PFSK-1 (cell line): Measurements from ENCODE around the gene CGB1. TPM values are rescaled to one million over a fixed set of nuclear protein-coding genes. Genes with fewer than 3 reads are reported as not detected.
A peak's percentile ranks its signal among the peaks of the same experiment; 100 is the strongest.
"Not testable (repeated sequence)": the region's sequence is repeated elsewhere in the genome, so short reads cannot be mapped to it uniquely, and the experiment has no call there.

ENCODE experiments used
- FOXP2 ChIP-seq: optimal IDR thresholded peaks from 2 replicates; pipeline ENCODE3; 2011; ENCODE audit warnings: borderline replicate concordance, control low read depth, inconsistent platforms; ENCODE audit not compliant: insufficient read depth; ENCODE audit errors: extremely low read length, extremely low read depth
- POLR2AphosphoS5 ChIP-seq: IDR thresholded peaks from 2 replicates; pipeline ENCODE4 v1.6.1; 2012; ENCODE audit warnings: low read depth, mild to moderate bottlenecking, control low read depth, low read length, moderate library complexity
- REST ChIP-seq, 2 experiments: IDR thresholded peaks; 2 replicates each; pipeline versions ENCODE4 v1.6.1 to v1.8.0; 2011 to 2012; ENCODE audit warnings: low read depth in 2 of 2, low read length in 2 of 2, control low read depth in 1 of 2, inconsistent platforms in 1 of 2, mild to moderate bottlenecking in 1 of 2, moderate library complexity in 1 of 2; ENCODE audit not compliant: insufficient read depth in 1 of 2
- SIN3A ChIP-seq: IDR thresholded peaks from 2 replicates; pipeline ENCODE4 v1.6.1; 2012; ENCODE audit warnings: mild to moderate bottlenecking, low read length, moderate library complexity, borderline replicate concordance; ENCODE audit not compliant: insufficient read depth
- TAF1 ChIP-seq: IDR thresholded peaks from 2 replicates; pipeline ENCODE4 v1.6.1; 2012; ENCODE audit warnings: low read length, control low read depth, borderline replicate concordance; ENCODE audit not compliant: insufficient read depth
- polyA plus RNA-seq: library from polyadenylated mRNA; unstranded; fragments of >200 nt; gene quantifications from one replicate; pipeline ENCODE4 v1.2.1, GENCODE V29; 2012; ENCODE audit warnings: low read depth, missing spikeins; ENCODE audit not compliant: insufficient read length

The CGB1 gene
- not detected for polyA plus RNA-seq

DNA sequence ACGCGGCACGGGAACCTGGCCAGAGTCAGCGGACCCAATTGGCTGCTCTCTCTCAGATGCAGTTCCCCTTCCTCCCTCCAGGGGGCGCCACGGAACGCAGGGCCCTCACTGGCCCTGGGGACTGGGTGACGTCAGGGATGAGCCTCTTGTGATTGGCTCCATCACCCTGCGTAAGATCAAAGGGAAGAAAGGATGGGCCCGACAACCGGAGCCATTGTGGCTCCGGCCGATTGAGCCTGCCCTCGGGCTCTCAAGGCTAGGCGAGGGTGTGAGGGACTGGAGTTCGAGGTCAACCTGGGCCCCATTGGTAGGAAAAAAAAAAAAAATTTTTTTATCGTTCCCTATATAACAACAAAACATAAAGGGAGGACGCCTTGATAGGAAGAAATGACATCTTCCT, at the start of gene CGB1:
Gene CGB1, minus strand, starts transcription at position 81 of the 400 bp plus-strand sequence. CDS start 184 bp downstream, outside the sequence.
- TF ChIP-seq FOXP2; REST (IDR thresholded peaks at IDR 0.05; ENCODE audit: insufficient read depth in 1 of 2, low read depth in 2 of 2, low read length in 2 of 2); TAF1: not testable (repeated sequence)

- TF ChIP-seq REST (IDR thresholded peaks at IDR 0.05; ENCODE audit: insufficient read depth in 1 of 2, low read depth in 2 of 2, low read length in 2 of 2) (no peak), TAF1 (no peak), POLR2AphosphoS5 (no peak), FOXP2 (no peak), SIN3A (no peak)
These were observed 49.6 kb upstream of the CGB1 start for GRCh38 chr19:49086296-49086695.

GRCh38 chr19:49085868-49086232, 49.2 kb upstream of the CGB1 start:
- TF ChIP-seq POLR2AphosphoS5 (no peak; the same call in 1 of the 2 replicates), REST (IDR thresholded peaks at IDR 0.05; ENCODE audit: insufficient read depth in 1 of 2, low read depth in 2 of 2, low read length in 2 of 2) (no peak), SIN3A (no peak), TAF1 (no peak), FOXP2 (no peak)

DNA sequence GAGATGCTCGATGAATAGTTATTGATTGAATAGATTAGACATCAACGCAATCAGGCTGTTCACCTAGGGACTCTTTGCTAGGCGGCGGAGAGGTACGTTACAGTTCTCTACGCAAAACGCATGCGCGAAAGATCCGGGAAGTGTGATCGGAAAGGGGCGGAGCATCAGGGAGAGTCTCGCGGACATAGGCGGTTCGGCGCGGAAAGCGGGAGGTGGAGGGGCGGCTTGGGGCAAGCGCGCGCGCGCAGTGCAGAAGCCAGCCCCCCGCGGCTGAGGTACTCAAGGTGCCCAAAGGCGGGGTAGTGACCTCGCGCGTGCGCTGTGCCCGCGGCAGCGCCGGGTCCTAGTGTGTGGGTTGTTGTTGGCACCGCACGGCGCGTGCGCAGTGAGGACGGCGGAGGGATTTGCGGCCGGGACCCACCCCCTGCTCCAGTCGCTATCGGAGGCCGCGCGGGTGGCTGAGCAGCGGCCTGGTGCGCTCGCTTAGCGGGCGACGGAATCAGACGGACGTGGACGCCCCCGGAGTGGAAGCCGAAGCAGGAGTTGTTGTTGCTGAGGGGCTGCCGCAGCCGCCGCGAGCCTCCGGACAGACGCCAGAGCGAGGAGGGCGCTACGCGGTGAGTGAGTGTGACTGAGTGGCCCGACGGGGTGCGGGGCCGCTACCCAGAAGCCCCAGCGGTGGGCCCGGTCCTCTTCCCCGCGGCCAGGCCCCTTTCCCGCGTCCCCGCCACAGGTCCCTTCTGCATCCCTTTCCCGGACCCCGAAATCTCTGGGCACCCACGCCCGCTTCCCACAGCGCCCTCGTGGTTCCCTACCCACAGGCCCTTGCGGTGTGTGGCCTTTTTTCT, 48.5 kb upstream of the CGB1 start, which contains the start of gene SNRNP70:
Gene SNRNP70, plus strand, starts transcription at position 432 of the 848 bp plus-strand sequence. CDS start 964 bp downstream, outside the sequence.
- TF ChIP-seq REST (IDR thresholded peaks at IDR 0.05; ENCODE audit: insufficient read depth in 1 of 2, low read depth in 2 of 2, low read length in 2 of 2) (peak; percentile 31 to 60; a peak in 1 of 4 replicates), SIN3A (peak; percentile 67; the same call in 1 of the 2 replicates), FOXP2 (peak; percentile 92), POLR2AphosphoS5 (peak; percentile 96), TAF1 (peak; percentile 97)
